HepG2 (cell line): ENCODE data around the gene SLC13A3. TPM values are rescaled to one million over a fixed set of nuclear protein-coding genes. Genes with fewer than 3 reads are reported as not detected.

Experiments
- ATAC-seq: fragments of 200-7000 bp; cut with Tn5 transposase; 3 replicates; pipeline ENCODE4 v1.9.1; 2020; ENCODE audit warnings: mild to moderate bottlenecking, moderate library complexity
- BruUV-seq: library from RNA; stranded (reverse); fragments of 400-500 nt; replicated peaks from 2 replicates; lab custom pipeline; 2021; lab: Mats Ljungman, UMichigan
- CTCF ChIA-PET: fragments of 300-600 bp; formaldehyde crosslinking; extraction: SDS; loops from one replicate; lab custom pipeline; 2021; ENCODE audit warnings: low total read pairs, inconsistent platforms, low intra/inter-chr PET ratio; lab: Yijun Ruan, JAX
- POLR2A ChIA-PET: fragments of 350-600 bp; sonication (Branson Sonifier 250); formaldehyde crosslinking; loops from one replicate; lab custom pipeline; 2020; ENCODE audit warnings: antibody characterized with exemption, inconsistent platforms; lab: Yijun Ruan, JAX
- DNase-seq: peaks from one replicate; pipeline ENCODE4 v3.0.0-alpha.2; 2015; ENCODE audit warnings: low spot score
- FAIRE-seq: peaks from 3 replicates; lab custom pipeline; 2011; peaks lifted over from hg19 to GRCh38; lab: Jason Lieb, UNC
- H2AFZ ChIP-seq: one replicate; pipeline ENCODE4 v1.6.1; 2011; ENCODE audit warnings: low read length, inconsistent platforms
- H3K27ac ChIP-seq: fragments of 300-600 bp; 3 replicates; pipeline ENCODE4 v1.8.0; 2011; ENCODE audit warnings: mixed run types, mild to moderate bottlenecking, mixed read lengths, low read length, inconsistent platforms; ENCODE audit not compliant: insufficient read depth; ENCODE audit errors: extremely low read length
- H3K27me3 ChIP-seq, 2 experiments: fragments of 200-600 bp in 1 of 2; 2 replicates in 1 of 2; 3 replicates in 1 of 2; pipeline versions ENCODE4 v1.6.0 to v1.8.0; 2011; ENCODE audit warnings: low read length in 2 of 2, mild to moderate bottlenecking in 2 of 2, moderate library complexity in 2 of 2, inconsistent platforms in 1 of 2; ENCODE audit not compliant: insufficient read depth in 2 of 2, control insufficient read depth in 1 of 2
- H3K36me3 ChIP-seq, 2 experiments: fragments of 200-600 bp in 1 of 2; replicated peaks in 1 of 2; 2 replicates in 1 of 2; 3 replicates in 1 of 2; pipeline versions ENCODE4 v1.5.1 to v1.8.0; 2011; ENCODE audit warnings: low read length in 2 of 2, inconsistent platforms in 1 of 2; ENCODE audit not compliant: insufficient read depth in 2 of 2, control insufficient read depth in 1 of 2
- H3K4me1 ChIP-seq: 2 replicates; pipeline ENCODE4 v1.5.1; 2012; ENCODE audit warnings: low read length, inconsistent platforms; ENCODE audit not compliant: insufficient read depth
- H3K4me2 ChIP-seq: 2 replicates; pipeline ENCODE4 v1.6.0; 2011; ENCODE audit warnings: low read depth, low read length, inconsistent platforms
- H3K4me3 ChIP-seq, 3 experiments: fragments of 200-600 bp in 1 of 3; sonication (generic), shearing (Covaris generic) in 1 of 3; replicated peaks in 1 of 3; 2 replicates each; pipeline ENCODE4 v1.5.1; 2011 to 2016; ENCODE audit warnings: low read length in 3 of 3, inconsistent platforms in 2 of 3, low read depth in 2 of 3, mild to moderate bottlenecking in 2 of 3, control low read depth in 1 of 3, mixed read lengths in 1 of 3; ENCODE audit not compliant: insufficient read depth in 1 of 3
- H3K79me2 ChIP-seq: one replicate; pipeline ENCODE4 v1.6.1; 2011; ENCODE audit warnings: low read length, inconsistent platforms; ENCODE audit not compliant: insufficient read depth
- H3K9ac ChIP-seq: 2 replicates; pipeline ENCODE4 v1.6.0; 2011; ENCODE audit warnings: mild to moderate bottlenecking, low read depth, low read length, inconsistent platforms; ENCODE audit not compliant: insufficient read depth
- H3K9me3 ChIP-seq: 2 replicates; pipeline ENCODE4 v1.5.1; 2012; ENCODE audit warnings: mild to moderate bottlenecking, low read length
- H4K20me1 ChIP-seq: 2 replicates; pipeline ENCODE4 v1.6.0; 2011; ENCODE audit warnings: inconsistent platforms, mild to moderate bottlenecking, low read length, moderate library complexity; ENCODE audit not compliant: insufficient read depth
- ATF7-NPFF ChIP-seq: sonication (generic); formaldehyde crosslinking; IDR thresholded peaks from 2 replicates; pipeline ENCODE4 v1.8.1; 2023; ENCODE audit warnings: mild to moderate bottlenecking, low read depth, missing genetic modification reagents, moderate library complexity
- CAMTA2 ChIP-seq: sonication (generic); formaldehyde crosslinking; IDR thresholded peaks from 2 replicates; pipeline ENCODE4 v1.4.0; 2020; ENCODE audit warnings: mild to moderate bottlenecking, missing genetic modification reagents, borderline replicate concordance
- HNF1B ChIP-seq: sonication (generic); formaldehyde crosslinking; IDR thresholded peaks from 2 replicates; pipeline ENCODE4 v1.5.1; 2020; ENCODE audit warnings: mild to moderate bottlenecking, moderate library complexity, missing genetic modification reagents
- HNRNPH1 ChIP-seq: fragments of 200-400 bp; formaldehyde crosslinking; optimal IDR thresholded peaks from 2 replicates; pipeline ENCODE3; 2017; ENCODE audit warnings: mild to moderate bottlenecking, low read depth, low read length
- HNRNPUL1 ChIP-seq: fragments of 200-400 bp; formaldehyde crosslinking; IDR thresholded peaks from 2 replicates; pipeline ENCODE4 v1.6.1; 2017; ENCODE audit warnings: low read depth, mild to moderate bottlenecking, low read length, moderate library complexity
- KAT8 ChIP-seq: IDR thresholded peaks from 2 replicates; pipeline ENCODE4 v1.6.1; 2016; ENCODE audit warnings: missing genetic modification reagents, missing compliant biosample characterization
- LRRFIP1 ChIP-seq: sonication (generic); formaldehyde crosslinking; conservative IDR thresholded peaks from 2 replicates; pipeline ENCODE4 v1.4.0; 2020; ENCODE audit warnings: missing genetic modification reagents
- NCOR1 ChIP-seq: fragments of 200-600 bp; sonication (generic); IDR thresholded peaks from 2 replicates; pipeline ENCODE4 v1.7.0; 2017; ENCODE audit warnings: antibody characterized with exemption, low read length, borderline replicate concordance
- NFYC ChIP-seq: IDR thresholded peaks from 2 replicates; pipeline ENCODE4 v1.6.1; 2016; ENCODE audit warnings: missing genetic modification reagents, missing compliant biosample characterization
- NR1H2 ChIP-seq: sonication (generic); formaldehyde crosslinking; IDR thresholded peaks from 2 replicates; pipeline ENCODE4 v1.8.1; 2022; ENCODE audit warnings: low read depth, missing genetic modification reagents, borderline replicate concordance
- TEAD3 ChIP-seq: optimal IDR thresholded peaks from 2 replicates; pipeline ENCODE3; 2016; ENCODE audit warnings: borderline replicate concordance
- ZNF333 ChIP-seq: sonication (generic); formaldehyde crosslinking; IDR thresholded peaks from 2 replicates; pipeline ENCODE4 v1.4.0; 2020; ENCODE audit warnings: mild to moderate bottlenecking, missing genetic modification reagents, borderline replicate concordance
- ZNF512 ChIP-seq: sonication (generic); formaldehyde crosslinking; IDR thresholded peaks from 2 replicates; pipeline ENCODE4 v1.4.0; 2020; ENCODE audit warnings: mild to moderate bottlenecking, missing genetic modification reagents
- ZNF572 ChIP-seq: sonication (generic); formaldehyde crosslinking; IDR thresholded peaks from 2 replicates; pipeline ENCODE4 v1.5.1; 2020; ENCODE audit warnings: mild to moderate bottlenecking, missing genetic modification reagents
- ZNF619 ChIP-seq: sonication (generic); formaldehyde crosslinking; IDR thresholded peaks from 2 replicates; pipeline ENCODE4 v1.4.0; 2020; ENCODE audit warnings: mild to moderate bottlenecking, missing genetic modification reagents
- ZNF678 ChIP-seq: sonication (generic); formaldehyde crosslinking; IDR thresholded peaks from 2 replicates; pipeline ENCODE4 v1.4.0; 2020; ENCODE audit warnings: mild to moderate bottlenecking, missing genetic modification reagents
- WGBS: methylation state at CpG from one replicate; pipeline ENCODE4 v1.1.6; 2017; ENCODE audit warnings: low lambda C conversion rate; 5-methylcytosine and 5-hydroxymethylcytosine counted together
- in situ Hi-C: cut with HindIII; loops from 2 replicates; pipeline ENCODE4 v1.10.0; 2017; ENCODE audit warnings: low pct_unique_long_range_greater_than_20kb; ENCODE audit not compliant: extremely low pct_ligation_motif_present
- intact Hi-C: fragments of 100-400 bp; cut with micrococcal nuclease; formaldehyde crosslinking; loops from one replicate; pipeline ENCODE4 v1.10.0; 2022; ENCODE audit not compliant: unreplicated experiment
- polyA plus RNA-seq, 8 experiments: library from polyadenylated mRNA; depleted of rRNA in 3 of 8; stranded (reverse) in 7 of 8; unstranded in 1 of 8; fragments of >200 nt; fragmentation: Illumina TruSeq in 4 of 8; extraction: Trizol in 4 of 8; gene quantifications; 2 replicates each; pipeline versions ENCODE4 v1.2.1 to v1.2.3, GENCODE V29; 2011 to 2016; ENCODE audit warnings: low read depth in 4 of 8, missing spikeins in 1 of 8, mixed read lengths in 1 of 8; ENCODE audit not compliant: insufficient read depth in 1 of 8
- total RNA-seq, 5 experiments: library from RNA; depleted of rRNA; stranded (reverse); fragments of >200 nt; fragmentation: Illumina TruSeq; extraction: Trizol; gene quantifications; 2 replicates each; pipeline ENCODE4 v1.2.3, GENCODE V29; 2016; ENCODE audit warnings: low read depth in 1 of 5
- TF ChIP-seq, protein P1 (sequence below): sonication (generic); formaldehyde crosslinking; IDR thresholded peaks from 2 replicates; pipeline ENCODE4 v1.4.0; 2020; ENCODE audit warnings: mild to moderate bottlenecking, missing genetic modification reagents

SLC13A3 gene
- total and polyA plus RNA-seq, 2 of the 13 experiments (the other 11 are each of a cell fraction or from before 2014, with no cell fraction given) = 66.5 to 76.0 TPM

- peak overlapping the region; percentile 9; the same call in 1 of the 2 replicates for H3K9ac ChIP-seq
- no peaks in the 10 kb centered on the region for H3K79me2 ChIP-seq
- H3K4me1 ChIP-seq = peaks cover 78% of the 10 kb centered on the region
- ATAC-seq = no peak
- peak overlapping the region; percentile 77 for H3K4me2 ChIP-seq
- H3K27me3 ChIP-seq = no peaks in the 10 kb centered on the region
- in situ Hi-C loops = loop anchor here (5.0 kb wide), 1 partner anchor 120 kb away; no protein-coding TSS in a partner anchor
- DNase-seq = no peak
- no peaks in the 10 kb centered on the region for H3K9me3 ChIP-seq
- H4K20me1 ChIP-seq = no peaks in the 10 kb centered on the region
- H3K36me3 ChIP-seq = no peaks in the 10 kb centered on the region; a peak in 1 of 5 replicates
- ChIA-PET CTCF (interaction anchor here (0.6 to 1.4 kb wide), 4 partner anchors 31 to 119 kb away, joined by 3 to 13 read pairs (median 4); no protein-coding TSS in a partner anchor), POLR2A (interaction anchor here (1.5 kb wide), 1 partner anchor 128 kb away, joined by 3 read pairs; the partner anchor contains the start of gene TP53RK)
- FAIRE-seq = no peak
- intact Hi-C loops = loop anchor here (1.0 to 2.0 kb wide), 2 partner anchors 45 to 119 kb away; no protein-coding TSS in a partner anchor
- H3K27ac ChIP-seq = peak overlapping the region; percentile 55
- BruUV-seq = no TSS peak
- 73% methylated on average over 5 of the region's 5 CpGs for WGBS
- H3K4me3 ChIP-seq = peak overlapping the region; percentile 24 to 58 (median 29); a peak in 5 of 6 replicates
- peak overlapping the region; percentile 43 for H2AFZ ChIP-seq
- TF ChIP-seq LRRFIP1 (CRISPR knock-in tag) (no peak), ZNF333 (CRISPR knock-in tag) (peak; percentile 52; the same call in 1 of the 2 replicates), HNF1B (peak; percentile 48; the same call in 1 of the 2 replicates), NR1H2 (CRISPR knock-in tag) (no peak), KAT8 (no peak), ZNF678 (CRISPR knock-in tag) (no peak), ATF7-NPFF (CRISPR knock-in tag) (0 out of 2 replicates have a peak, but pooled peaks have one; percentile 27), NFYC (CRISPR knock-in tag) (no peak), TEAD3 (CRISPR knock-in tag) (no peak), HNRNPUL1 (no peak), HNRNPH1 (peak; percentile 54), ZNF512 (CRISPR knock-in tag) (0 out of 2 replicates have a peak, but pooled peaks have one; percentile 27), NCOR1 (no peak), ZNF572 (CRISPR knock-in tag) (0 out of 2 replicates have a peak, but pooled peaks have one; percentile 28), ZNF619 (0 out of 2 replicates have a peak, but pooled peaks have one; percentile 56), CAMTA2 (peak; percentile 74; the same call in 1 of the 2 replicates)
- TF ChIP-seq, protein P1, sequence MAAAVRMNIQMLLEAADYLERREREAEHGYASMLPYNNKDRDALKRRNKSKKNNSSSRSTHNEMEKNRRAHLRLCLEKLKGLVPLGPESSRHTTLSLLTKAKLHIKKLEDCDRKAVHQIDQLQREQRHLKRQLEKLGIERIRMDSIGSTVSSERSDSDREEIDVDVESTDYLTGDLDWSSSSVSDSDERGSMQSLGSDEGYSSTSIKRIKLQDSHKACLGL (CRISPR knock-in tag) = peak; percentile 64; the same call in 1 of the 2 replicates
These were observed 89.3 kb downstream of the SLC13A3 start for GRCh38 chr20:46562009-46562372.
